ENCODE measurements around the gene NPLOC4. TPM values are rescaled to one million over a fixed set of nuclear protein-coding genes. Genes with fewer than 3 reads are reported as not detected.

Gene NPLOC4
- total and polyA plus RNA-seq, 9 of the 15 experiments (the other 6 are each of a cell fraction or from before 2014, with no cell fraction given), result 1.5 to 116 (median 64.5) TPM

- TF ChIP-seq TEAD1 (CRISPR knock-in tag; IDR thresholded peaks at IDR 0.05), result peak in 1 of 2 experiments; percentile 40; a peak in 1 of 4 replicates
- peak; percentile 72 for TF ChIP-seq HMGN3 (IDR thresholded peaks at IDR 0.05; ENCODE audit: borderline replicate concordance, extremely low read depth, insufficient read length, low read depth, low read length)
- TF ChIP-seq, protein P1, sequence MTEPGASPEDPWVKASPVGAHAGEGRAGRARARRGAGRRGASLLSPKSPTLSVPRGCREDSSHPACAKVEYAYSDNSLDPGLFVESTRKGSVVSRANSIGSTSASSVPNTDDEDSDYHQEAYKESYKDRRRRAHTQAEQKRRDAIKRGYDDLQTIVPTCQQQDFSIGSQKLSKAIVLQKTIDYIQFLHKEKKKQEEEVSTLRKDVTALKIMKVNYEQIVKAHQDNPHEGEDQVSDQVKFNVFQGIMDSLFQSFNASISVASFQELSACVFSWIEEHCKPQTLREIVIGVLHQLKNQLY (CRISPR knock-in tag; conservative IDR thresholded peaks at IDR 0.05), result no peak
- no peak for TF ChIP-seq ZHX1 (conservative IDR thresholded peaks at IDR 0.05; ENCODE audit: low read length)
- TF ChIP-seq ZNF444 (CRISPR knock-in tag; IDR thresholded peaks at IDR 0.05), result no peak
- no peak for TF ChIP-seq MLLT1 (IDR thresholded peaks at IDR 0.05)
- no peak for TF ChIP-seq PTBP1 (IDR thresholded peaks at IDR 0.05; ENCODE audit: low read depth, low read length)
- TF ChIP-seq, protein P2, sequence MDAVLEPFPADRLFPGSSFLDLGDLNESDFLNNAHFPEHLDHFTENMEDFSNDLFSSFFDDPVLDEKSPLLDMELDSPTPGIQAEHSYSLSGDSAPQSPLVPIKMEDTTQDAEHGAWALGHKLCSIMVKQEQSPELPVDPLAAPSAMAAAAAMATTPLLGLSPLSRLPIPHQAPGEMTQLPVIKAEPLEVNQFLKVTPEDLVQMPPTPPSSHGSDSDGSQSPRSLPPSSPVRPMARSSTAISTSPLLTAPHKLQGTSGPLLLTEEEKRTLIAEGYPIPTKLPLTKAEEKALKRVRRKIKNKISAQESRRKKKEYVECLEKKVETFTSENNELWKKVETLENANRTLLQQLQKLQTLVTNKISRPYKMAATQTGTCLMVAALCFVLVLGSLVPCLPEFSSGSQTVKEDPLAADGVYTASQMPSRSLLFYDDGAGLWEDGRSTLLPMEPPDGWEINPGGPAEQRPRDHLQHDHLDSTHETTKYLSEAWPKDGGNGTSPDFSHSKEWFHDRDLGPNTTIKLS (IDR thresholded peaks at IDR 0.05; ENCODE audit: borderline replicate concordance, low read depth), result 0 out of 2 replicates have a peak, but pooled peaks have one; percentile 49
- TF ChIP-seq TEAD4 (IDR thresholded peaks at IDR 0.05; ENCODE audit: low read length), result peak; percentile 1
- no peak for TF ChIP-seq TEAD4 (CRISPR knock-in tag; IDR thresholded peaks at IDR 0.05; ENCODE audit: borderline replicate concordance)
- no peak for TF ChIP-seq SUPT5H (IDR thresholded peaks at IDR 0.05)
- TF ChIP-seq BRCA1 (IDR thresholded peaks at IDR 0.05), result no peak
- peak; percentile 41; the same call in 1 of the 2 replicates for TF ChIP-seq BRCA1 (CRISPR knock-in tag; IDR thresholded peaks at IDR 0.05)
- peak; percentile 88 for TF ChIP-seq POLR2AphosphoS5 (IDR thresholded peaks at IDR 0.05; ENCODE audit: control insufficient read depth, insufficient read depth, low read depth, low read length)
- peak; percentile 15; the same call in 1 of the 2 replicates for TF ChIP-seq NCOR1 (IDR thresholded peaks at IDR 0.05)
- TF ChIP-seq PTTG1 (tag; IDR thresholded peaks at IDR 0.05; ENCODE audit: low read depth), result no peak
- TF ChIP-seq, protein P3, sequence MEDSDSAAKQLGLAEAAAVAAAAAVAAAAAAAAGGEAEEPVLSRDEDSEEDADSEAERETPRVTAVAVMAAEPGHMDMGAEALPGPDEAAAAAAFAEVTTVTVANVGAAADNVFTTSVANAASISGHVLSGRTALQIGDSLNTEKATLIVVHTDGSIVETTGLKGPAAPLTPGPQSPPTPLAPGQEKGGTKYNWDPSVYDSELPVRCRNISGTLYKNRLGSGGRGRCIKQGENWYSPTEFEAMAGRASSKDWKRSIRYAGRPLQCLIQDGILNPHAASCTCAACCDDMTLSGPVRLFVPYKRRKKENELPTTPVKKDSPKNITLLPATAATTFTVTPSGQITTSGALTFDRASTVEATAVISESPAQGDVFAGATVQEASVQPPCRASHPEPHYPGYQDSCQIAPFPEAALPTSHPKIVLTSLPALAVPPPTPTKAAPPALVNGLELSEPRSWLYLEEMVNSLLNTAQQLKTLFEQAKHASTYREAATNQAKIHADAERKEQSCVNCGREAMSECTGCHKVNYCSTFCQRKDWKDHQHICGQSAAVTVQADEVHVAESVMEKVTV (CRISPR knock-in tag; IDR thresholded peaks at IDR 0.05), result no peak
- no peak for TF ChIP-seq TAF9B (IDR thresholded peaks at IDR 0.05; ENCODE audit: partially characterized antibody)
- no peak for TF ChIP-seq ZNF561 (CRISPR knock-in tag; conservative IDR thresholded peaks at IDR 0.05)
- peak; percentile 26 for TF ChIP-seq RBM25 (IDR thresholded peaks at IDR 0.05; ENCODE audit: low read depth, low read length, severe bottlenecking)
These were observed at the start of gene NPLOC4, which contains the start of gene TSPAN10 (continued) for GRCh38 chr17:81636505-81637288.

Data from K562 (cell line).